LNCAP (cell line): ENCODE measurements around the gene PDE4D.

Source experiments
- CTCF ChIP-seq: fragments of 450-650 bp; IDR thresholded peaks from 2 replicates; pipeline ENCODE4 v1.5.1; 2017; ENCODE audit warnings: mild to moderate bottlenecking

Gene PDE4D

GRCh38 chr5:59282726-59283125 lies 610.8 kb downstream of the PDE4D start:
- no peak for TF ChIP-seq CTCF

- no peak for TF ChIP-seq CTCF
These were observed 613.5 kb downstream of the PDE4D start for GRCh38 chr5:59279979-59280378.

- TF ChIP-seq CTCF: no peak
These were observed 616.6 kb downstream of the PDE4D start for GRCh38 chr5:59276917-59277372.

- TF ChIP-seq CTCF: no peak
These were observed 617.2 kb downstream of the PDE4D start for GRCh38 chr5:59276325-59276675.

DNA sequence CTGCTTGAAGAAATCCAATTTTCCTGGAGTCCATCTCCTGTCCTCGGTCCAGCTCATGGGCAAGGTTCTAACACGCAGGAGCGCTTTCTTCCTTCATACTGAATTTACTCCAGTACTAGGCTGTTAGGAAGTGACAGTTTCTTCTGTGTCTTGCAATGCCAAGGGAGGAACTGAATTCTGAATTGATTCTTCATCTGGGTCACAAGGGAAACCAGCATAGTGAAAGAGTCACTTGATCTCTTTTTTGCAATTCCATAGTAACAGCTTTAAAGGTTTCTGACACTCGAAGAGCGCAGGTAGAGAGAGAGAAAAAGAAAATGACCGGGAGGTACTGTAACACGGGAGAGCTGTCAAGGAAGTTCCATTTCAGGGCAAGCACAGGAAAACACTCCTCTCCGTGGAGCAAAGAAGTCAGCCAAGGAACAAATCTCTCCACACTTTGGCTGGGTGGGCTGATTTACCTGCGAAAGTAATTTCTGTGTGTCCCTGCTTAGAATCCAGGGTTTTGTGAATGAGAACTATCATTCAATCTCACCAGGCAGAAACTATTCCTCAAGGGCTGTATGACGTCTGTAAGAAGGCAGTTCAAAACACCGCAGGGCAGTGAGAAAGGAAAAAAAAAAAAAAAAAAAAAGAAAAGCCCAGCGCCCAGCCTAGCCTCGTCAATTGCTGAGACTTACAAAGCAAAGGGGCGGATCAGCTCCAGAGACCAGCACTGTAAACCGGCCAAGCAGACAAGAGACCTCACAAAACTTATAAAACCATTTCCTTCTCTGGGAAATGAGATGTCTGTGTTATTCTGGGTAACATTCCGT lies 617.8 kb downstream of the PDE4D start:
- no peak for TF ChIP-seq CTCF

DNA sequence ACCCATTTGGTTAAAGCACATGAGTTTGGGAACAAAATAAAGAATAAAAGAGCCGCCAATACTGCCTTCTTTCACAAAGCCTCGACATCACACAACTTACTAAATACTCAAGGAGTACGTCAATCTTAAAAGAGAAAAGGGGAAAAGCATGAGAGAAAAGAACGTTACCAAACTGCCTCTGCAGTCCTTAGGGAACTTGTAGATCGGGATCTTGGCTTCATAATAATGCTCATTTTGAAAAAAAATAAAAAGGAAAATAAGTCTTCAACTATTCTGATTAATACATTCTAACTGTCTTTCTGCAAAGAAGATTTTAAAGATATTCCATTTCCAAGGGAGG lies 618.4 kb downstream of the PDE4D start:
- no peak for TF ChIP-seq CTCF

DNA sequence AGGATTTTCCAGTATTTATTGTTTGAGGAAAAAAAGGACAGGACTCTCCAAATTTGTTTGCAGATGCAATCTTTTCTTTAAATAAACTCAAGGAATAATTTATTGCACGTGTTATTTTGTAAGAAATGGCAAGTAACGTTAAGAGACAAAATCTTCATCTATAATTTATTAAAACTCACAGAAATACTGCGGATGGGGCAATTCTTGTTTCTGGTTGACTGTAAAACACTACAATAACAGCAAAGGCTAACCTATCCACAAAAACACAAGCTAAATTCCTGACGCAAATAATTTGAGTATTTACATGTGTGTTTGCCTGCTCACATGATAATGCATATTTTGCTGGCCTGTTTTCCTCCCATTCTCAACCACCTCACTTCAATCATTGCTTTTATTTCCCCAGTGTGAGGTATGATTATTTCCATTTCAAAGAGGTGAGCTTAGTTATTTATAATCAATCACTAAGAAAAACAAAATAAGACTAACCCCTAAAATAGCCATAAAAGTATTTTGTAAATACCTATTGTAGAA lies 619.4 kb downstream of the PDE4D start:
- no peak for TF ChIP-seq CTCF
